ENCODE measurements around the gene NAALADL1.
"Not testable (repeated sequence)": the region's sequence is repeated elsewhere in the genome, so short reads cannot be mapped to it uniquely, and the experiment has no call there.

NAALADL1 gene

DNA sequence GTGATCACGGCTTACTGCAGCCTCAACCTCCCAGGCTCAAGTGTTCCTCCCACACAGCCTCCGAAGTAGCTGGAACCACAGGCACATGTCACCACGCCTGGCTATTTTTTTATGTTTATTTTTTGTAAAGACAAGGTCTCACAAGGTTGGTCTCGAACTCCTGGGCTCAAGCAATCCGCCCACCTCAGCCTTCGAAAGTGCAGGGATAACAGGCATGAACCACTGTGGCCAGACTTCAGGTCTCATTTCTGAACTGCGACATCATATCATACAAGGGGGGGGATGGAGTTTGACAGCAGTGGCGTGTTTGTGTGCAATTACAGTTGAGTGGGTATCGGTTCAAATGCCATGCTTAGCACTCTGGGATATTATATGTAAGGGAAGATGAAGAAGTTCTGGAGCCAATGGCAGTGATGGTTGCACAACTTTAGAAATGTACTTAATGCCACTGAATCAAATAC lies 6.9 kb downstream of the NAALADL1 start:
- no peak for DNase-seq (ENCODE audit: low spot score)

DNA sequence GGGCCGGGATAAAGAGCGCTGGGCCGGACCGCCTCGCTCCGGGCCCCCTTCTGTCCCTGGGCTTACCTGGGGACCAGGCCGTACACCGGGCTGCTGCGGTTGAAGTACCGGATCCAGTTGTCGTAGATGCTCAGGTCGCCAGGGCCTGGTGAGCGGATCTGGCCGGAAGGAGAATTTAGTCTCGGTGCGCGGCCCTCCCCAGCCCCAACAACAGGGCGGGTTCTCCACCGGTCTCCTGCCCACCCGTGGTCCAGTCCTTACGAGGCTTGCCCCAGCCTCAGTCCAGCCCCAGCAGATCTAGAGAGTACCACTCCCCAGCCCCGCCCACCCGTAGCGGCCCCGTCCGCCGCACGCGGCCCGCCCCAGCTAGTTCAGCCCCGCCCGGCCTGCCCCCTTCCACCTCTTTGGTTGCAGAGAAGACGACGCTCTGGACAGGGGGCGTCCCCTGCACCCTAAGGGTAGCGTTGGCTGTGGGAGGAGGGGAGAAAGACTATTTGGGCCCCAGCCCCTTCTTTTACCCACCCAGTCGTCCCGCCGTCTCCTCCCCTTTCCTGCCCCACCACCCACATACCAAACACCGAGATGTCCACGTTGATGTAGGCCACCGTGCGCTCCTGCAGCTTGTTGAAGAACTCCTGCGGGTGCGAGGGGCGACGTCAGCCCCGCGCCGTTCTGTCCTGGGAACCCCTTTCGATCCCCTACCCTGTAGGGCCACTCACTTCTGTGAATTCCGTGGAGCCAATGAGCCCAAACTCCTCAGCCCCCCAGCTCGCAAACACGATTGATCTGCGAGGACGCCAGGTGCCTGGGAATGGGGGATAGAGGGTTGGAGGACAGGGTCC lies 10.6 kb downstream of the NAALADL1 start:
- peak; percentile 72 for DNase-seq (ENCODE audit: low spot score)

GRCh38 chr11:65045728-65046127 lies 12.6 kb downstream of the NAALADL1 start:
- no peak for DNase-seq (ENCODE audit: low spot score)

DNA sequence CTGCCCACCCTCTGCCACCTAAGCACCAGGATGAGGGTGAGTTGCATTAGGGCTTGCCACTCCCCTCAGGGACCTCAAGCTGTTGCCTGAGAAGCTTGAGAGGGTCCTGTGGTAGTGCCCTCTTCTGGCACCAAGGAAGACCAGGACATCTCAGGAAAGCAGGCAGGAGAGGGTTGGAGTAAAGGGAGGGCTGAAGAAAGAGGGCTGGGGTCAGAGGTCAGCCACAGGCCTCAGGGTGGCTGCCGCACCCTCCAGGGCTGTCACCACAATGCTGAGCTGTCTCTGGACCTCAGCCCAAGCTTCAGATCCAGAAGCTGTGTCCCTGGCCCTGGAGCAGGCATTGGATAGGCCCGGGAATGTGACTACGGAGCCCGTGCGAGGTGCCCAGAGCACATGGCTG lies 13.3 kb downstream of the NAALADL1 start:
- DNase-seq (ENCODE audit: low spot score), result no peak

DNA sequence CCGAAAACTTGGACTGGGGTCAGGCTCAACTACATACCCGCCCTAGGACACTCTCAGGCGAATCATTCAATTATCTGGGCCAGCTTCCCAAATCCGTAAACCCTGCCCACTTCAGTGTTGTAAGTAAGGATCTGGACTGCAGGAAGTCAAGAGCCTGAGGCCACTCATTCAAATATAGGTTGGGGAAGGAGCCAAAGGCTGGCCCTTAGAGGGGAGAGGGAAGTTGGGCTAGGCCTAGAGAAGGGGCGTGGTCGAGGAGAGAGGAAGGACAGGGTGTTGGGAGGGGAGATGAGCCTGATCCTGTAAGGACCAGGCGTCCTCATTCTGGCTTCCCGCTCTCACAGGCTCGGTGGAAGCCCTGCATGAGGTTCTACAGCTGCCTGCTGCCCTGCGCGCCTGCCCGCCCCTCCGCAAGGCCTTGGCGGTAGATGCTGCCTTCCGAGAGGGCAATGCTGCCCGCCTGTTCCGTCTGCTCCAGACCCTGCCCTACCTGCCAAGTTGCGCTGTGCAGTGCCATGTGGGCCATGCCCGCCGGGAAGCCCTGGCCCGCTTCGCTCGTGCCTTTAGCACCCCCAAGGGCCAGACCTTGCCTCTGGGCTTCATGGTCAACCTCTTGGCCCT lies 14.4 kb downstream of the NAALADL1 start:
- peak; percentile 45 for DNase-seq (ENCODE audit: low spot score)

DNA sequence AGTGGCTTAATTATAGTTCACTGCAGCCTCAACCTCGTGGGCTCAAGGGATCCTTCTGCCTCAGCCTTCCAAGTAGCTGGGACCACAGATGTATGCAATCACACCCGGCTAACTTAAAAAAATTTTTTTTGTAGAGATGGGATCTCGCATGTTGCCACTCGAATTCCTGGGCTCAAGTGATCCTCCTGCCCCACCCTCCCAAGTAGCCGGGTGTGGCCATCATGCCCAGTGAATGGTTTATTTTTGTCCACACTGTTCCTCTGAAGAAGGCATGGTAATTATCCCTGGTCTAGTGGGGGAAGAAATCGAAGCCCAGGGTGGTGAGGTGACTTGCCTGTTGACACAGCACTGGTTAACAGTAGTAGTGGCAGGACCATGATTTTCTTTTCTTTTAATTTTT lies 15.5 kb downstream of the NAALADL1 start:
- no peak for DNase-seq (ENCODE audit: low spot score)

GRCh38 chr11:65040847-65041622 lies 17.3 kb downstream of the NAALADL1 start, which contains the start of gene SAC3D1:
TSS of gene SAC3D1 (plus strand) at chr11:65041210. CDS start at chr11:65041293, 83 bp downstream.
- DNase-seq (ENCODE audit: low spot score), result peak; percentile 96

DNA sequence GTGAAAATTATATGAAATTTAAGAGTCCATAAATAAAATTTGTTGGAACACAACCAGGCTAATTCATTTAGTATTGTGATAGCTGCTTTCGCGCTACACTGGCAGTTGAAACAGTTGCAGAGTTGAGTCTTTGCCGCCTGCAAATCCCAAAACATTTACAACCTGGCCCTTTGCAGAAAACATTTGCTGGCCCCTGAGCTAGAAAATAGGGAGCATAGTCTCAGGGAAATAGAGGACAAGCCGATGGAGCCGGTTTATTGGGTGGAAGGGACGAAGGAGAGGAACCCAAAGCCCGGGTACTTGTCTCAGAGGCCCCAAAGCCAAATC lies 17.9 kb downstream of the NAALADL1 start:
- no peak for DNase-seq (ENCODE audit: low spot score)

DNA sequence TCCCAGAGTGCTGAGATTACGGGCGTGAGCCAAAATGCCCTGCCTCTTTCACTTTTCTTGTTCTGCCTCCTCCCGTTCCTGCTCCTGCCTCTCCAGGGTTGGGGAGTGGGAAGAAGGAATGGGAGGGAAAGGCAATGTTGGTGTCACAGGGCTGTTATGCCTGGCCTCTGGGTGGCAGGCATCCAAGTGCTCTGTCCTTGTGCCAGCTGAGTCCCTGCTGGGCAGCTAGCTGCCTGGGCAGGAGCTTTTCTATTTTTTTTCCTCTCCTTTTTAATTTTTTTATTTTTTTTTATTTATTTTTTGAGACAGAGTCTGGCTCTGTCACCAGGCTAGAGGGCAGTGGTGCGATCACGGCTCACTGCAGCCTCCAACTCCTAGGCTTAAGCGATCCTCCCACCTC lies 21.4 kb downstream of the NAALADL1 start:
- DNase-seq (ENCODE audit: low spot score), result no peak

- DNase-seq (ENCODE audit: low spot score), result no peak
Observed at GRCh38 chr11:65035579-65035978, 22.8 kb downstream of the NAALADL1 start.

- no peak for DNase-seq (ENCODE audit: low spot score)
Observed at GRCh38 chr11:65034423-65034822, 23.9 kb downstream of the NAALADL1 start.

GRCh38 chr11:65032216-65032615 lies 26.1 kb downstream of the NAALADL1 start:
- no peak for DNase-seq (ENCODE audit: low spot score)

- DNase-seq (ENCODE audit: low spot score), result peak; percentile 96
Observed at GRCh38 chr11:65027213-65028067, 30.9 kb downstream of the NAALADL1 start, which contains the start of gene SNX15. TSS of gene SNX15 (plus strand) at chr11:65027439. CDS start at chr11:65027538, 99 bp downstream.

GRCh38 chr11:65026810-65027209 lies 31.5 kb downstream of the NAALADL1 start:
- DNase-seq (ENCODE audit: low spot score), result peak; percentile 28

DNA sequence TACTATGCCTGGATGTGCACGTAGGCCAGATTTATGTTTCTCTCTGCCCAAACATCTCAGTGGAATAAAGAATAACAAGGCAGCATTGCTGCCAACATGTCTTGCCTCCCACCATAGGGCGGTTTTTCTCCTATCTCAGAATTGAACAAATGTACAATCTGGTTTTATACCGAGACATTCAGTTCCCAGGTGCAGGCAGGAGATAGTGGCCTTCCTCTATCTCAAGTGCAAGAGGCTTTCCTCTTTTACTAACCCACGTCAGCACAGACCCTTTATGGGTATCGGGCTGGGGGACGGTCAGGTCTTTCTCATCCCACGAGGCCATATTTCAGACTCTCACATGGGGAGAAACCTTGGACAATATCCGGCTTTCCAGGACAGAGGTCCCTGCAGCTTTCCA lies 34.9 kb downstream of the NAALADL1 start:
- DNase-seq (ENCODE audit: low spot score), result not testable (repeated sequence)

GRCh38 chr11:65021509-65021908 lies 36.8 kb downstream of the NAALADL1 start:
- DNase-seq (ENCODE audit: low spot score), result no peak

- no peak for DNase-seq (ENCODE audit: low spot score)
Observed at GRCh38 chr11:65021003-65021402, 37.4 kb downstream of the NAALADL1 start.

GRCh38 chr11:65019824-65020223 lies 38.5 kb downstream of the NAALADL1 start:
- no peak for DNase-seq (ENCODE audit: low spot score)

- DNase-seq (ENCODE audit: low spot score), result no peak
Observed at GRCh38 chr11:65017937-65018336, 40.4 kb downstream of the NAALADL1 start.

GRCh38 chr11:65016705-65017104 lies 41.6 kb downstream of the NAALADL1 start:
- DNase-seq (ENCODE audit: low spot score), result no peak

DNA sequence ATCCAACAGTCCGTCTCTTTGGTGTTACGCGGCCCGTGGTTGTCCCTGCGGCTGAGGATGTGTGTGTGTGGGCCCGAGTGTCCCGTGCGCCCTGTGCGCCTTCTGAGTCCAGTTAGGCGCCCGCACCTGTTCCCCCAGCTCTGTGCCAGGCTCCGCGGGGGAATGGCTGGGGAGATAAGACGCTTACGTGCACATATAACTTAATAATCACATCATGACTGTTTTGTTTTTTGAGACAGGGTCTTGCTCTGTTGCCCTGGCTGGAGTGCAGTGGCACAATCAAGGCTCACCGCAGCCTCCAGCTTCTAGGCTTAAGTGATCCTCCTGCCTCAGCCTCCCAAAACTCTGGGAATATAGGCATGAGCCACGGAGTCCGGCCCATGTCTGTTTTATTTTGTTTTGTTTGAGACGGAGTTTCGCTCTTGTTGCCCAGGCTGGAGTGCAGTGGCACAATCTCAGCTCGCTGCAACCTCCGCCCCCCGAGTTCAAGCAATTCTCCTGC lies 43.6 kb downstream of the NAALADL1 start:
- no peak for DNase-seq (ENCODE audit: low spot score)
